ENCODE measurements around the gene ACMSD.
"Not testable (repeated sequence)": the region's sequence is repeated elsewhere in the genome, so short reads cannot be mapped to it uniquely, and the experiment has no call there.

Gene ACMSD

DNA sequence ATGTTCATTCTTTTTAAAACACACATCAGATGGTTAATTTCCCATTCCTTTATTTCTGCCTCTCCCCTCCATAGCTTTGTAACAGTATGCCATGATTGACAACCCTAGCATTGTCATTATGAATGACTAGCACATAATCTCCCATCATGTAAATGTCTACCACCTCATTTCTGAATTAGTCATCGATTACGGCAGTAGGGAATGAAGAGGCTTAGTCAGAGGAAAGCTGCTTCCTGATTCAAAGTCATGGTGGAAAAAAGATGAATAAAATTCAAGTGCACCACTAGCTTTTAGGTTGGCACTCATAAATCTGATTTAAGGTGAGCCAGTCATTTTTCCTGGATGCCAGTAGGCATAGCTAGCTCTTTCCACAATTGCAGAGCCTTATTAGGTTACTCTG lies 19.1 kb upstream of the ACMSD start:
- no peak overlapping the region for H3K4me3 ChIP-seq (replicated peaks; ENCODE audit: insufficient read depth, low read length)
- TF ChIP-seq GABPA (IDR thresholded peaks at IDR 0.05; ENCODE audit: low read depth) (no peak), POLR2AphosphoS5 (IDR thresholded peaks at IDR 0.05; ENCODE audit: low read depth) (no peak), SPI1 (IDR thresholded peaks at IDR 0.05; ENCODE audit: borderline replicate concordance, low read depth) (no peak)
- TF ChIP-seq, protein P1, sequence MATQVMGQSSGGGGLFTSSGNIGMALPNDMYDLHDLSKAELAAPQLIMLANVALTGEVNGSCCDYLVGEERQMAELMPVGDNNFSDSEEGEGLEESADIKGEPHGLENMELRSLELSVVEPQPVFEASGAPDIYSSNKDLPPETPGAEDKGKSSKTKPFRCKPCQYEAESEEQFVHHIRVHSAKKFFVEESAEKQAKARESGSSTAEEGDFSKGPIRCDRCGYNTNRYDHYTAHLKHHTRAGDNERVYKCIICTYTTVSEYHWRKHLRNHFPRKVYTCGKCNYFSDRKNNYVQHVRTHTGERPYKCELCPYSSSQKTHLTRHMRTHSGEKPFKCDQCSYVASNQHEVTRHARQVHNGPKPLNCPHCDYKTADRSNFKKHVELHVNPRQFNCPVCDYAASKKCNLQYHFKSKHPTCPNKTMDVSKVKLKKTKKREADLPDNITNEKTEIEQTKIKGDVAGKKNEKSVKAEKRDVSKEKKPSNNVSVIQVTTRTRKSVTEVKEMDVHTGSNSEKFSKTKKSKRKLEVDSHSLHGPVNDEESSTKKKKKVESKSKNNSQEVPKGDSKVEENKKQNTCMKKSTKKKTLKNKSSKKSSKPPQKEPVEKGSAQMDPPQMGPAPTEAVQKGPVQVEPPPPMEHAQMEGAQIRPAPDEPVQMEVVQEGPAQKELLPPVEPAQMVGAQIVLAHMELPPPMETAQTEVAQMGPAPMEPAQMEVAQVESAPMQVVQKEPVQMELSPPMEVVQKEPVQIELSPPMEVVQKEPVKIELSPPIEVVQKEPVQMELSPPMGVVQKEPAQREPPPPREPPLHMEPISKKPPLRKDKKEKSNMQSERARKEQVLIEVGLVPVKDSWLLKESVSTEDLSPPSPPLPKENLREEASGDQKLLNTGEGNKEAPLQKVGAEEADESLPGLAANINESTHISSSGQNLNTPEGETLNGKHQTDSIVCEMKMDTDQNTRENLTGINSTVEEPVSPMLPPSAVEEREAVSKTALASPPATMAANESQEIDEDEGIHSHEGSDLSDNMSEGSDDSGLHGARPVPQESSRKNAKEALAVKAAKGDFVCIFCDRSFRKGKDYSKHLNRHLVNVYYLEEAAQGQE (IDR thresholded peaks at IDR 0.05; ENCODE audit: insufficient replicate concordance, low read depth), result no peak
- TF ChIP-seq, protein P2, sequence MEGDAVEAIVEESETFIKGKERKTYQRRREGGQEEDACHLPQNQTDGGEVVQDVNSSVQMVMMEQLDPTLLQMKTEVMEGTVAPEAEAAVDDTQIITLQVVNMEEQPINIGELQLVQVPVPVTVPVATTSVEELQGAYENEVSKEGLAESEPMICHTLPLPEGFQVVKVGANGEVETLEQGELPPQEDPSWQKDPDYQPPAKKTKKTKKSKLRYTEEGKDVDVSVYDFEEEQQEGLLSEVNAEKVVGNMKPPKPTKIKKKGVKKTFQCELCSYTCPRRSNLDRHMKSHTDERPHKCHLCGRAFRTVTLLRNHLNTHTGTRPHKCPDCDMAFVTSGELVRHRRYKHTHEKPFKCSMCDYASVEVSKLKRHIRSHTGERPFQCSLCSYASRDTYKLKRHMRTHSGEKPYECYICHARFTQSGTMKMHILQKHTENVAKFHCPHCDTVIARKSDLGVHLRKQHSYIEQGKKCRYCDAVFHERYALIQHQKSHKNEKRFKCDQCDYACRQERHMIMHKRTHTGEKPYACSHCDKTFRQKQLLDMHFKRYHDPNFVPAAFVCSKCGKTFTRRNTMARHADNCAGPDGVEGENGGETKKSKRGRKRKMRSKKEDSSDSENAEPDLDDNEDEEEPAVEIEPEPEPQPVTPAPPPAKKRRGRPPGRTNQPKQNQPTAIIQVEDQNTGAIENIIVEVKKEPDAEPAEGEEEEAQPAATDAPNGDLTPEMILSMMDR (IDR thresholded peaks at IDR 0.05; ENCODE audit: insufficient read depth, low read length), result no peak
- H3K27me3 ChIP-seq (ENCODE audit: insufficient read depth, poor library complexity, severe bottlenecking), result no peaks in the 10 kb centered on the region
- no peak overlapping the region for H3K27ac ChIP-seq (replicated peaks)
- DNase-seq (ENCODE audit: low read depth in 1 of 2, low spot score in 1 of 2), result no peak

DNA sequence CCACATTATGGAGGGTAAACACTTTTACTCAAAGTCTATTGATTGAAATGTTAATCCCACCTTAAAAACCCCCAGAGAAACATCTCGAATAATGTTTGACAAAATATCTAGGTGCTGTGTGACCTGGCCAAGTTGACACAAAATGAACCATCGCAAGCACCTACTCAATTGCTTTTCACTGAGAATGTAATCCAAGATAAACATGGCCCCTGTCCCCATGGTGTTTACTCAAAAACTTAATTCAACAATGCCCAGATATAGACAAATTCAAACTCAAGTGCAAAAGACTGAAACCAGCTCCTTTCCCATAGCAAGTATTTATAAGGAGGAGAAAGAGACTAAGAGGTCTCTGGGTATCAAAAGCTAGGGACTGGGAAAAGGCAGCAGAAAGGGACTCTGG lies 15.0 kb upstream of the ACMSD start:
- H3K27ac ChIP-seq (replicated peaks), result no peak overlapping the region
- no peaks in the 10 kb centered on the region for H3K27me3 ChIP-seq (ENCODE audit: insufficient read depth, poor library complexity, severe bottlenecking)
- no peak overlapping the region for H3K4me3 ChIP-seq (replicated peaks; ENCODE audit: insufficient read depth, low read length)
- TF ChIP-seq POLR2AphosphoS5 (IDR thresholded peaks at IDR 0.05; ENCODE audit: low read depth) (no peak), GABPA (IDR thresholded peaks at IDR 0.05; ENCODE audit: low read depth) (no peak)
- TF ChIP-seq, protein P2 (IDR thresholded peaks at IDR 0.05; ENCODE audit: insufficient read depth, low read length), result no peak
- DNase-seq (ENCODE audit: low read depth in 1 of 2, low spot score in 1 of 2), result no peak

DNA sequence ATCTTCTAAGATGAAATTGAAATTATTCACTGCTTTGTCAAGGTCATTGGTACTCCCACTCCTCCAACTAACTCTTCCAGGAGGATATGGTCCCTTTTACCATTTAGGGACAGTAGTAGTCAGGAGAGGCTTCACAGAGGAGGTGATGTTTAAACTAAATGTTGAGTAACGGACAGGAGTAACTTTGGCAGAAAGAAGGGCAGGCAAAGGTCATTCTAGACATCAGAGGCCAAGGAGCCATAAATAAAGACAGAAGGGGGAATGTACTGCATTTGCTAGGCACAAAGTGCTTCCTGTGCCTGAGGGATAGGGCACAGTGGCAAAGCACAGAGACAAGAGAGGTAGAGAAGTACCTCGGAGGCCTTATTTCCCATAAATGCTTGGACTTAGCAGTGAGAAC lies 14.6 kb upstream of the ACMSD start:
- DNase-seq (ENCODE audit: low read depth in 1 of 2, low spot score in 1 of 2), result no peak
- H3K27me3 ChIP-seq (ENCODE audit: insufficient read depth, poor library complexity, severe bottlenecking), result no peaks in the 10 kb centered on the region
- no peak overlapping the region for H3K27ac ChIP-seq (replicated peaks)
- no peak overlapping the region for H3K4me3 ChIP-seq (replicated peaks; ENCODE audit: insufficient read depth, low read length)
- TF ChIP-seq, protein P1 (IDR thresholded peaks at IDR 0.05; ENCODE audit: insufficient replicate concordance, low read depth), result no peak
- TF ChIP-seq GABPA (IDR thresholded peaks at IDR 0.05; ENCODE audit: low read depth), result no peak
- no peak for TF ChIP-seq SPI1 (IDR thresholded peaks at IDR 0.05; ENCODE audit: borderline replicate concordance, low read depth)
- no peak for TF ChIP-seq POLR2AphosphoS5 (IDR thresholded peaks at IDR 0.05; ENCODE audit: low read depth)
- TF ChIP-seq, protein P2 (IDR thresholded peaks at IDR 0.05; ENCODE audit: insufficient read depth, low read length), result no peak

DNA sequence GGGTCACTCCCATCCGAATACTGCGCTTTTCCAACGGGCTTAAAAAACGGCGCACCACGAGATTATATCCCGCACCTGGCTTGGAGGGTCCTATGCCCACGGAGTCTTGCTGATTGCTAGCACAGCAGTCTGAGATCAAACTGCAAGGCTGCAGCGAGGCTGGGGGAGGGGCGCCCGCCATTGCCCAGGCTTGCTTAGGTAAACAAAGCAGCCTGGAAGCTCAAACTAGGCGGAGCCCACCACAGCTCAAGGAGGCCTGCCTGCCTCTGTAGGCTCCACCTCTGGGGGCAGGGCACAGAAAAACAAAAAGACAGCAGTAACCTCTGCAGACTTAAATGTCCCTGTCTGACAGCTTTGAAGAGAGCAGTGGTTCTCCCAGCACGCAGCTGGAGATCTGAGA lies 12.7 kb upstream of the ACMSD start:
- not testable (repeated sequence) for DNase-seq (ENCODE audit: low read depth in 1 of 2, low spot score in 1 of 2); H3K4me3 ChIP-seq (replicated peaks; ENCODE audit: insufficient read depth, low read length); H3K27me3 ChIP-seq (ENCODE audit: insufficient read depth, poor library complexity, severe bottlenecking); H3K27ac ChIP-seq (replicated peaks)

Data from HL-60 (cell line).